ENCODE data around the gene PPP1R12A. TPM values are rescaled to one million over a fixed set of nuclear protein-coding genes. Genes with fewer than 3 reads are reported as not detected.

PPP1R12A gene
- total RNA-seq, 1 experiment from 2014 or later: 69.9 TPM

GRCh38 chr12:79961411-79961810, 26.5 kb upstream of the PPP1R12A start:
- H3K4me1 ChIP-seq (replicated peaks; ENCODE audit: insufficient read depth): no peaks in the 10 kb centered on the region
- H3K27ac ChIP-seq: no peak overlapping the region
- H3K4me3 ChIP-seq: no peak overlapping the region
- H3K79me2 ChIP-seq (ENCODE audit: low read depth): no peaks in the 10 kb centered on the region
- H3F3A ChIP-seq (ENCODE audit: insufficient read depth, low read depth): no peaks in the 10 kb centered on the region
- no peaks in the 10 kb centered on the region for H3K27me3 ChIP-seq (ENCODE audit: insufficient read depth, low read depth)
- H2AFZ ChIP-seq: no peak overlapping the region
- no peaks in the 10 kb centered on the region for H3K9me2 ChIP-seq (ENCODE audit: insufficient read depth)
- TF ChIP-seq CTCF (conservative IDR thresholded peaks at IDR 0.05) (no peak), EZH2 (IDR thresholded peaks at IDR 0.05; ENCODE audit: low read depth) (no peak)
- no TSS peak for BruUV-seq (replicated peaks)
- H3K4me2 ChIP-seq: no peak overlapping the region
- no peak for DNase-seq
- intact Hi-C loops (cut with micrococcal nuclease; ENCODE audit: unreplicated experiment): no loop called here
- POLR2A ChIA-PET (ENCODE audit: unreplicated experiment): no interaction called here
- no peaks in the 10 kb centered on the region for H3K36me3 ChIP-seq (ENCODE audit: low read depth)
- H4K20me1 ChIP-seq (ENCODE audit: insufficient read depth): no peaks in the 10 kb centered on the region
- CTCF ChIA-PET: no interaction called here
- H3K9me3 ChIP-seq (ENCODE audit: insufficient read depth, low read depth): no peaks in the 10 kb centered on the region

GRCh38 chr12:79959484-79959883, 24.6 kb upstream of the PPP1R12A start:
- no TSS peak for BruUV-seq (replicated peaks)

GRCh38 chr12:79956896-79957295, 22.0 kb upstream of the PPP1R12A start:
- Histone ChIP-seq H3K9me2 (ENCODE audit: insufficient read depth) (no peaks in the 10 kb centered on the region; the same call in 1 of the 2 replicates), H3K4me2 (no peak overlapping the region), H3K36me3 (ENCODE audit: low read depth) (no peaks in the 10 kb centered on the region), H2AFZ (no peak overlapping the region), H3K27ac (no peak overlapping the region), H3K9me3 (ENCODE audit: insufficient read depth, low read depth) (no peaks in the 10 kb centered on the region; the same call in 1 of the 2 replicates), H3K79me2 (ENCODE audit: low read depth) (no peaks in the 10 kb centered on the region), H3K4me1 (replicated peaks; ENCODE audit: insufficient read depth) (no peaks in the 10 kb centered on the region), H3F3A (ENCODE audit: insufficient read depth, low read depth) (no peaks in the 10 kb centered on the region), H4K20me1 (ENCODE audit: insufficient read depth) (no peaks in the 10 kb centered on the region), H3K4me3 (no peak overlapping the region), H3K27me3 (ENCODE audit: insufficient read depth, low read depth) (no peaks in the 10 kb centered on the region)
- no peak for DNase-seq
- POLR2A ChIA-PET (ENCODE audit: unreplicated experiment): interaction anchor here (0.6 kb wide), 1 partner anchor 703 kb away, joined by 3 read pairs; no protein-coding TSS in a partner anchor
- TF ChIP-seq EZH2 (IDR thresholded peaks at IDR 0.05; ENCODE audit: low read depth) (no peak), CTCF (conservative IDR thresholded peaks at IDR 0.05) (no peak)
- intact Hi-C loops (cut with micrococcal nuclease; ENCODE audit: unreplicated experiment): no loop called here
- no TSS peak for BruUV-seq (replicated peaks)
- CTCF ChIA-PET: no interaction called here

More at GRCh38 chr12:79959484-79959883, 24.6 kb upstream of the PPP1R12A start:
- H3K4me1 ChIP-seq (replicated peaks; ENCODE audit: insufficient read depth): no peaks in the 10 kb centered on the region
- no peak overlapping the region for H2AFZ ChIP-seq
- H3K79me2 ChIP-seq (ENCODE audit: low read depth): no peaks in the 10 kb centered on the region
- no peaks in the 10 kb centered on the region for H3K27me3 ChIP-seq (ENCODE audit: insufficient read depth, low read depth)
- no peaks in the 10 kb centered on the region for H3F3A ChIP-seq (ENCODE audit: insufficient read depth, low read depth)
- TF ChIP-seq CTCF (conservative IDR thresholded peaks at IDR 0.05): no peak
- TF ChIP-seq EZH2 (IDR thresholded peaks at IDR 0.05; ENCODE audit: low read depth): no peak
- H3K4me3 ChIP-seq: no peak overlapping the region
- no peaks in the 10 kb centered on the region; the same call in 1 of the 2 replicates for H3K9me3 ChIP-seq (ENCODE audit: insufficient read depth, low read depth)
- no peaks in the 10 kb centered on the region for H3K9me2 ChIP-seq (ENCODE audit: insufficient read depth)
- POLR2A ChIA-PET (ENCODE audit: unreplicated experiment): no interaction called here
- no peaks in the 10 kb centered on the region for H4K20me1 ChIP-seq (ENCODE audit: insufficient read depth)
- DNase-seq: no peak
- H3K36me3 ChIP-seq (ENCODE audit: low read depth): no peaks in the 10 kb centered on the region
- H3K27ac ChIP-seq: no peak overlapping the region
- intact Hi-C loops (cut with micrococcal nuclease; ENCODE audit: unreplicated experiment): no loop called here
- no peak overlapping the region for H3K4me2 ChIP-seq
- CTCF ChIA-PET: no interaction called here

All from PC-9 (cell line).